ENCODE measurements around the gene SCRN1.
"Not testable (repeated sequence)": the region's sequence is repeated elsewhere in the genome, so short reads cannot be mapped to it uniquely, and the experiment has no call there.

The SCRN1 gene

GRCh38 chr7:29965030-29965429 lies 24.6 kb downstream of the SCRN1 start:
- DNase-seq = no peak

DNA sequence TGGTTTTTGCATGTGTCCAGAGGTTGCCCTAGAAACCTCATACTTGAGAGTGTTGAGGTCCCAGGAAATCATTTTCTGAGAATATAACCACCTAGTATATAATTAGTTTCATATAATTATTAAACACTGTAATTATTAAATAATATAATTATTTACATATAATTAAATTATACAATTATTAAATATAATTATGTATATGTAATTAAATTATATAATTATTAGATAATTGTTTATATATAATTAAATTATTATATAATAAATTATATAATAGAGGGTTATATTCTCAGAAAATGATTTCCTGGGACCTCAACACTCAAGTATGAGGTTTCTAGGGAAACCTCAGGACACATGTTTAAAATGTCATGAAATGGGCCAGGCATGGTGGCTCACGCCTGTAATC lies 27.6 kb downstream of the SCRN1 start:
- no peak for DNase-seq

DNA sequence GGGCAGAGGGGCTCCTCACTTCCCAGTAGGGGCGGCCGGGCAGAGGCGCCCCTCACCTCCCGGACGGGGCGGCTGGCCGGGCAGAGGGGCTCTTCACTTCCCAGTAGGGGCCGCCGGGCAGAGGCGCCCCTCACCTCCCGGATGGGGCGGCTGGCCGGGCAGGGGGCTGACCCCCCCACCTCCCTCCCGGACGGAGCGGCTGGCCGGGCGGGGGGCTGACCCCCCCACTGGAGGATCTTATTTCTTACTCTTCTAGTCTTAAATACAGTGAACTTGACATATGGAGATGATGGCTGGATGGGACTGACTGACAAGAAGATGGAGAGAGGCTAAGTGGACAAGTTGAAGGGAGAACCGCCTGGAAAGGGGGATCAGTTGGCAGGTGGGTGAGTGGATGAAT lies 28.0 kb downstream of the SCRN1 start:
- not testable (repeated sequence) for DNase-seq

DNA sequence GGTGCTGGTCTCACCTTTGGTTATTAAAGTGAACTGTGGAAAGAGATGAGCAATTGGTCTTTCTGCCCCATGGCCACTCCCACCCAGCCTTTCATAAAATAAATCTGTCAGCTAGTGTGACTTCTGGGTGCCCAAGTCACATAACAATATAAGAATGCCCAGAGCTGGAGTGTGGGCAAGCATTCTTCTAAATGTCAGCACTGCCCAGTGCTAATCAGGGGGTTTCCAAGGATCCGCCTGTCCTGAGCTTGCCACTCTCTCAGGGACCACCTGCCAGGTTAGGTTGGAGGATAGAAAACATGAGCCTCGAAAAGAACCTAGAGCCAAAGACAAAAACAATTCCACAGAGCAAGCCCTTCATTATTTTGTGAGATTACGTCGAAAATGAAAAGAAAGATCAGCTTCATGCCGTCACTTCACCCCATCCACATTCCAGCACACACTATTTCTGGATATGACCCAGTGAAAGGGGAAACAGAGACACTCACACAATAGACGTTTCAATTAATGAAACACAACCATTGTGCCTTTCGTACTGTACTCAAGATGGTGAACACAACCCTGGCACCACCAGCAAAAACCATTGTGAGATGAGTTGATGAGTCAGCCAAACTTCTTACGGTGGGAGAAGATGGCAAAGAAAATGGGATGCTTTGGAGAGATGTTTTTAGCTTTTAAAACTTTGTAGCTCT lies 30.8 kb downstream of the SCRN1 start:
- no peak for DNase-seq

DNA sequence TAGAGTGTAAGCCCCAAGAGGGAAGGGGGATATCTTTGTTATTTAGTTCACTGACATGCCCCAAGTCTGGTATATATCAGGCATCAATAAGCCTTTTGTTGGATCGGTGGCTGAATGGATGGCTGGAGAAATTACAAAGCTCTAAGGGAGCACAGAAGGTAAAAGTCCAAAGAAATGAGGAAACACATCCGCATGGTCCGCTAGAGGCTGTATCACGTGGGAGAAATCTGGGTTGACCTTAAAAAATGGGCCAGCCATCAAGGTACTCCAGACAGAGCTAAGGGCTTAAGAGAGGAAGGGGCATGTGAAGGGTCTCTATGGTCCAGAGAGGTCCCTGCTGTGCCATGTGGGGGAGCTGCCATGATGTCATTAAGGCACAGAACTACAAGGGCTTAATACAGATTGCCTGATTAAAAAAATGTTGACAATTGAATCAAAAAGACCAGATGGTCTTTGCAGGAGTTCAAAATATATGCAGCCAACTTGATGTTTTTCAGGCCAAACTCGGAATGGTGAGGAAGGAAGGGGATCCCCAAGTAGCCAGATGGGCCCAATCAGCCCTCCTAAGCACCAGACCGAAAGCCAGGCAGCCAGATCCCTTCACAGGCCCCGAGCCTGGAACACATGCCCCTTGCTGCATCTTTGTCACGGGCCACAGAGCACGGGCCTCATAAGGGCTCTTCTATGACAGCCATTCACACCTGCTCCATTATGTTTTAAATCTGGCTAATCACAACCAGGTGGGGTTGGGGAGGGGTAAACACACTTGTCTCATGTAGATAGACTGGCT lies 31.9 kb downstream of the SCRN1 start:
- DNase-seq = peak; percentile 53

- no peak for DNase-seq
Measured at GRCh38 chr7:29956487-29956836, 33.1 kb downstream of the SCRN1 start.

DNA sequence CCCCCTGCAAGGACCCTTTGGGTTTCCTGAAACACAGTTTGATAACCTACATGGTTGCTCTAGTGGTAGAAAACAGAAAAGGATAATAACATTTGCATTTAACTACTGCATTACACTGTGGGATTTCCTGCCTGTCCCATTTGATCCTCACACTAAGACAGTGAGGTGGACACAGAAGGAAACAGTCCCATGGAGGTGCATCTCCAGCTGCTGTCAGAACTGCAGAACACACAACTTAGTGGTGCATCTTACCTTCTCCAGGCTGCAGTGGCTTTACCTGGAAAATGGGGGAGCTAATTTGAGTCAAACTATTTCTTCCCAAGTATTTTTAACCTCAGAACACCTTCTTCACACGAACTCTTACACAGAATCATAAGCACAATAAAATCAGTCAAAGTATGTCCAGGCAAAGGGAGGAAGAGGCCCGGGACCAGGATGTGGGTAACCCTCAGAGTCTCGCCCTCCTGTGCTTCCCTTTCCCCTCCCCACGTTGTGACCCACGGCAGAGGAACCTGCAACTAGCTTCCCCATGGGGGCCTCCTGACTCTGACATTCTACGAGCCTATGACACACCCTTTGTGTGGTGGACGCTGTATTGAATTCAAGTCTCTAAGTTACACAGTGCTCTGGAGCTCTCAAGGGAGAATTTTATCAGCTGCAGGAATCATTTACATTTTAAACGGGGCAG lies 33.7 kb downstream of the SCRN1 start:
- no peak for DNase-seq

DNA sequence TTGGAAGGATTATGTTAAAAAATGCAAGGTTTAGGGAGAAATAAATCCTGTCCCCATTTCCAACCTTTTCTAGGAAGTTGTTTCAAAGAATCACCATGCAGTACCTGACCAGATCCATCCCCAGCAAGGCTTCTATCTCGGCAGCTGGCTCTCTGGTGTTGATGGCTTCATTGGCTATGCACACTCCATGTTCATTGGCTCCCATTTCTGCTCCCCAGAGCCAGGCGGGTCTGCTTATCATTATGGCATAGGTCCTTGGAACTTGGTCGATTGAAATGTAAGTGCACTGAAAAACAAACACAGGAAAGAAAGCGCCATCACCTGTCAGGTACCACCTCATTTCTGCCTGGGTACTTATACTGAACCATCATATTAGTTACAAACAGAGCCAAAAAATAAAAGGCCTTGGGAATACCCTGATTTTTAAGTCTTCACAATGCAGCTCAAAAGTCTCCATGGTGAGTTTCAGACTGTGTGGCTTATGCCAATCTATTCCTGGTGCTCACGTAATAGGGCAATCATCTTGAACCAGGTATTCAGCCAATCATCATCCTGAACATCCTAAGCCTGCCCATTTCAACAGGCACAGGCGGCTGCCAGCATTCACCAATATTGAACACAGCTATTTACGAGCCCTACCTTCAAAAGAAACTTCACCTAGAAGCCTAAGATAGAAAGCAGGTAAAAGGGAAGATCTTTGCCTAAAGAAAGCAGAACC lies 34.4 kb downstream of the SCRN1 start:
- peak; percentile 41 for DNase-seq

DNA sequence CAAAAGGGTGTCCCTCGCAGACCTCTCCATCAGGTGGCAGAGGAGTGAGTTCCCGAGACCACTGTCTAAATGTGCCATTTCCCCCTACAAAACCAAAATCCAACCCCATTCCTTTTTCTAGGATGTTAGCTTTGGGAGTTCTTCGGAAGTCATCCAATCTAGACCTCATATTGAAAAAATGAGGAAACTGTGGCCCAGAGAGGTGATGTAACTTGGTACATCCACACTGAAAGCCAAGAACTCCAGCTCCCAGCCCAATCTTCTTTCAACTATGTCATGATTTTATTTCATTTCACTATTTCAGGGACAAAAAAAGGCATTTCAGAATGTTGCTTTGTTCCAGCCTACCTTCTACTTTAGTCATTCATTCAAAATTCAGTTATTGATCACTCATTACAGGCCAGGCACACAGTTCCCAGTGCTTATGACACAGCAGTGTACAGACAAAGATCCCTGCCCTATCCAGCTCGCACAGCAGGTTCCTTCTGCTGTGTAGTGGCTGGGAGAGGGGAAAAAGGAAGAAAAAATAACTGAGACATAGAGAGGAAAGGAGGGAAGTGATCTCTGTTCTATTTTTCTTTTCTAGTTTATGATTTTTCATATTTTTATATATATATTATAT lies 35.8 kb downstream of the SCRN1 start:
- DNase-seq = no peak

GRCh38 chr7:29951206-29951605 lies 38.4 kb downstream of the SCRN1 start:
- no peak for DNase-seq

GRCh38 chr7:29950480-29950879 lies 39.1 kb downstream of the SCRN1 start:
- DNase-seq = no peak

- no peak for DNase-seq
Measured at GRCh38 chr7:29948587-29948986, 41.0 kb downstream of the SCRN1 start.

- no peak for DNase-seq
Measured at GRCh38 chr7:29946428-29947186, 43.0 kb downstream of the SCRN1 start.

- DNase-seq = no peak
Measured at GRCh38 chr7:29945259-29945809, 44.3 kb downstream of the SCRN1 start.

GRCh38 chr7:29940199-29940598 lies 49.4 kb downstream of the SCRN1 start:
- no peak for DNase-seq

DNA sequence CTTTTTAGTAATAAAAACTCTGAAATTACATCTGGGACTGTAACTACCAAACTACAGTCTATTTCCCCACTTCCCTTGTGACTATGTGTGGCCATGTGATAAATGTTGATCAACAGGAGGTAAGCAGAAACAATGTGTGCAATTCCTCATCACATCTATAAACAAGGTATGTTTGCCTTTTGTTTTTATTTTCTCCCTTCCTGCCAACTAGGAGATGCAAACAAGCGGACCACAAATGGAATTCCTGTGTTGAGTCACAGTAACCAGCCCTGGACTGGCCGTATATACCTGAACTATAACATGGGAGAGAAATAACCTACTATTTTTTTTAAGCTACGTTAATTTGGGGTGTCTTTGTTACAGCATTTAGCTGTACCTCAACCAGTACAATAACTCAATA lies 52.5 kb downstream of the SCRN1 start:
- no peak for DNase-seq

GRCh38 chr7:29935111-29935510 lies 54.5 kb downstream of the SCRN1 start:
- no peak for DNase-seq

DNA sequence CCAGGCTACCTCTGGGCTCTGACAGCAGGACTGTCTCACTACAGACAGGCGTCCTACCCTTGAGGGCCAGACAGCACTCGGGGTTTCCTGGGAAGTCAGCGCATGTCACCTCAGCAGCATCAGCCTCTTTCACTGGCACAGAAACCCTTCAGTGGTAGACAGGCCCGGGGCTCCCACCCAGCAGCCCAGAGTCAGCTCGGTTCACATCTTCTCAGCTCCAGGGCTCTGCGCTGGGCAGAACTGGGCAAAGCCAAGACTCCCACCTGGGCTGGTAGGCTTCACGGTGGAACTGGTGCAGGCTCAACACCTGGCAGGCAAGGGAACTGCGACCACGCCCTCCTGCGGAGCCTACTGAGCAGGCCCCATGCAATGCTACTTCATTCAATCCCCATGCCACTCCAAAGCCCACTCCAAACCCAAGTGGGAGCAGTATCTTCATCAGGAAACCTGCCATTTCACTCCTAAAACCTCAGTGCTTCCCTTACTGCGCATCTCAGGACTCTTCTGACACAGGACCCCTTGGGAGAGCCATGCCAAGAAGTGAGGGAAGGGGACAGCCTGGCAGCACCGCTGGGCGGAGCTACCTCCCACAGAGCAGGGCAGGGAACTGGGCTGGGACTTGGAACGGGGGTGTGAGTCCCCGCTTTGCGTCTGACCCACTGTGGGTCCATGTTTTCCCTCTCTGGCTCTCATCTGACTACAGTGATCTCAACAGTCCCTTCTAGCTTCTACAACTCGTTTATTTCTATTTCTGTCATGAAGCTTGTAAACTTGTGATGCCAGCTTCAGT lies 60.4 kb downstream of the SCRN1 start:
- DNase-seq = no peak

- no peak for DNase-seq
Measured at GRCh38 chr7:29926741-29927140, 62.9 kb downstream of the SCRN1 start.

- DNase-seq = no peak
Measured at GRCh38 chr7:29926216-29926615, 63.4 kb downstream of the SCRN1 start.

GRCh38 chr7:29924684-29925083 lies 64.9 kb downstream of the SCRN1 start:
- no peak for DNase-seq

All from NCI-H510A treated with DMSO at 0.1 percent for 48 hours (cell line).